Astrocyte (in vitro differentiated cells and primary cell): ENCODE data around the gene DNASE2B.

Experiments
- CTCF ChIP-seq: IDR thresholded peaks from 2 replicates; pipeline ENCODE4 v1.5.1; 2011; ENCODE audit warnings: low read depth, mild to moderate bottlenecking, inconsistent platforms, low read length, moderate library complexity; ENCODE audit not compliant: insufficient read depth
- EZH2 ChIP-seq: IDR thresholded peaks from 2 replicates; pipeline ENCODE4 v1.6.1; 2012; ENCODE audit warnings: mild to moderate bottlenecking, low read length, inconsistent platforms; ENCODE audit not compliant: insufficient read depth

- no peak for TF ChIP-seq CTCF
- no peak for TF ChIP-seq EZH2
Measured at GRCh38 chr1:84363019-84363418, 35.3 kb upstream of the DNASE2B start.
